Astrocyte (in vitro differentiated cells and primary cell): ENCODE measurements around the gene QPCT.

Source experiments
- CTCF ChIP-seq: IDR thresholded peaks from 2 replicates; pipeline ENCODE4 v1.5.1; 2011; ENCODE audit warnings: low read depth, mild to moderate bottlenecking, inconsistent platforms, low read length, moderate library complexity; ENCODE audit not compliant: insufficient read depth
- EZH2 ChIP-seq: IDR thresholded peaks from 2 replicates; pipeline ENCODE4 v1.6.1; 2012; ENCODE audit warnings: mild to moderate bottlenecking, low read length, inconsistent platforms; ENCODE audit not compliant: insufficient read depth

GRCh38 chr2:37321029-37321682 lies 23.3 kb upstream of the QPCT start:
- TF ChIP-seq CTCF (no peak), EZH2 (no peak)
